NAMALWA (cell line): Measurements from ENCODE around the gene ABLIM2.

Source experiments
- DNase-seq: peaks from one replicate; pipeline ENCODE4 v3.0.0-alpha.2; 2015; ENCODE audit warnings: low spot score

Gene ABLIM2

DNA sequence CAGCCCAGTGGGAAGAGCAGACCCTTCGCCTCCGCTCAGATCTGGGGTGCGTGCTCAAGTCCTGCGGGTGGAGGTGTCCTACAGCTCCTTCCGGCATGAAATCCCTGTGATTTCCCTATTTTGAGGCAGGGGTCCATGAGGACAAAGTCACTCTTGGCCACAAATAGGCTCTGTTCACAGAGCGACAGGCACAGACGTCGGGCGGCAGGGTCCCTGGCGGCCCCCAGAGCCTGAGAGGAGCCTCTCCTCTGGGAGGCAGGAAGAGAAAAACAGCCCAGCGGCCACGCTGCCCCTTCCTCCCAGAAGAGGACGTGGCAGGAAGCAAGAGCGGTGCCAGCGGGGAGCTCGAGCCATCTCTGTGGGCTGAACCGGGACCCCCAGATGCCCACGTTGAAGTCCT is 38.7 kb downstream of the ABLIM2 start:
- DNase-seq: no peak

DNA sequence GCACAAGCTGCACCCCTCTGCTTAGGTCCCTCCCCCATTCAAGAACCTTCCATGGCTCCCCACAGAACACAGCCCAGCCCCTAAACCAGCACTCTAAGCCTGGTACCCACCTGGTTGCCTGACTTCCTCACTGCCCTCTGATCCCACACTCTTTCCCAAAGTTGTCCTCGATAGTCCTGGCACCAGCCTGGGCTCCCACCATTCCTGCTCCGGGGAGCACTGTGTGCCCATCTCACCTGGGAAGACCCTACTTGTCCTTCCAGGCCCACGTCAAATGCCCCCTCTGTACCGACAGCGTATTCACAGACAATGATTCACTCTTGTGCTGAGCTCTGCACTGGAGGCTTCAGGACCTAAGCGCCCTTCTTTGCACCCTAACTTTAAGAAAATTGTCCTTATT is 40.1 kb downstream of the ABLIM2 start:
- DNase-seq: no peak

DNA sequence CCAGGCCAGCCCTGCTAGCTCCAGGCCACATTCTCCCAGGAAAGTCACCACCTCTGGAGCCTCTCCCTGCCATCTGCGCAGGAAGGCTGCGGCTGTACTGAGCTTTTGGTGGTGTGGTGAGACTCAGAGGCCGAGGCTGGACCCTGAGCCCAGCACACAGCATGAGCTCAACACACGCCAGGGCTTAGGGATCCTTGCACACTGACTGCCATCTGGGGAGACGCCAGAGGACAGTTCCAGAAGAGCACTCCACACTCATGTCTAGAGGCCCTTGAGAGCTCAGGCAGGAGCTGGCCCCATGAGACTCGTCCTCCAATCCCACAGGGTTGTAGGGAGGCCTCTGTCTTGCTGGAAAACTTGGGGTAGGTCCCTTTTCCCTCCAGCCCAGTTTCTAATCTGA is 40.6 kb downstream of the ABLIM2 start:
- DNase-seq: no peak

- peak; percentile 98 for DNase-seq
Measured at GRCh38 chr4:8117278-8117682, 41.3 kb downstream of the ABLIM2 start.

- DNase-seq: no peak
Measured at GRCh38 chr4:8115916-8116315, 42.7 kb downstream of the ABLIM2 start.

DNA sequence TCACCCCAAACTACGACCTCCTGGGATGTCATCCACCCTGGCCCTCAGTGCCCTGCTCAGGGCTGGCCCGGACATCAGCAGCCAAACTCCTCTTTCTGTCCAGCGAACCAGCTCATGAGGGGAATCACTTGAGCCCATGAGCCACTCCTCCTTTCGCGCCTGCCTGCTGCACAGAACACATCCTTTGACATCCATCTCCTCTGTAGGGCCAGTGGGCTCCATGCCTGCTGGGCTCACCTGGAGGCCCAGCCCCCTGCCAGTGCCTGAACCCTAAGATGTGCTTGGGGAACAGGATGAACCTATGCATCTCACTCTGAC is 43.5 kb downstream of the ABLIM2 start:
- DNase-seq: no peak

- DNase-seq: no peak
Measured at GRCh38 chr4:8114456-8115202, 44.0 kb downstream of the ABLIM2 start.

DNA sequence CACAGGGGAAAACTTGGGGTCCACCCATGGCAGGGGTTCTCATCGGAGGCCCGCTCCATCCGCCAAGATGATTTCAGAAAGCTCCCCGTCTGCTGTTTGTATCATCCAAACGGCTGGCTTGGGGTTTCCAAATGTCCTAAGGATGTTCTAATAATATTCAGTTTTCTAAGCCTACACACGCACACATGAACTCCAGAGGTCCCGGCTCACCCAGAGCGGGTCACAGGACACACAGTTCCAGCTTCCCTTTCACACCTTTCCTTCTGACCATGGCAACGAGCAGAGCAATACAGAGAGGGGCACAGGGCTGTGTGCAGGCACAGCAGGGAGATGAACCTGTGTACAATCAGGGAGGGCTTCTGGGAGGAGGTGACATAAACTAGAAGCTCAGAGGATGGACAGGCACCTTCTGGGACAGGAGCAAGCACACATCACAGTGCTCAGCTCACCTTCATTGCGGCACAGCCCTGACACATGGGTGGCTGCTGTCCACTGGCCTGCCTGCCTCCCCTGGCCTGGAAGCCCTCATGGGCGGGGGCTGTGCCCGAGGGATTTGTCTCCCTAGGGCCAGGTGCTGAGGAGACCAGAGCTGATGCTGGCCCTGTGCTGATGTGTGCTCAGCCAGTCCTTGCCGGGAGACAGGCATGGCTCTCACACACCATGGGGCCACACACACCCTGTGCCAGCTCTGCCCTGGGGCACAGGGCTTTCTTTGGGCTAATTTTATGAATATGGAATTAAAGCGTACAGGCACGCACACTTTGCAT is 44.8 kb downstream of the ABLIM2 start:
- no peak for DNase-seq

DNA sequence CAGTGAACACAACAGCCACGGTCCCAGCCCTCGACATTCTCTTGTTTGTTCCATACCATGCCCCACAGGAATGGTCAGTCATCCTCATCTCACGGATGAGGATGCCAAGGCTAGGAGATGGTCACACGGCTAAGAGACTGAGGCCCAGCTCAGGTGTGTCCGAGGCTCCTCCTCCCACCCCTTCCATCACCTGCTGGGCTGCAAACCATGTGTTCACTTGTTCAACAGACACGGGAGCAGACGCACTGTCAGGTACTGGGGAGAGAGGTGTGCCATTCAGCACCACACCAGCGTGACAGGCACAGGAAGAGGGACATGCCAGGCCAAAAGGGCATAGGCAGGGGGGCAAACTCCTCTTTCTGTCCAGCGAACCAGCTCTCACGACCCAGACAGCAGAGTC is 45.9 kb downstream of the ABLIM2 start:
- no peak for DNase-seq

DNA sequence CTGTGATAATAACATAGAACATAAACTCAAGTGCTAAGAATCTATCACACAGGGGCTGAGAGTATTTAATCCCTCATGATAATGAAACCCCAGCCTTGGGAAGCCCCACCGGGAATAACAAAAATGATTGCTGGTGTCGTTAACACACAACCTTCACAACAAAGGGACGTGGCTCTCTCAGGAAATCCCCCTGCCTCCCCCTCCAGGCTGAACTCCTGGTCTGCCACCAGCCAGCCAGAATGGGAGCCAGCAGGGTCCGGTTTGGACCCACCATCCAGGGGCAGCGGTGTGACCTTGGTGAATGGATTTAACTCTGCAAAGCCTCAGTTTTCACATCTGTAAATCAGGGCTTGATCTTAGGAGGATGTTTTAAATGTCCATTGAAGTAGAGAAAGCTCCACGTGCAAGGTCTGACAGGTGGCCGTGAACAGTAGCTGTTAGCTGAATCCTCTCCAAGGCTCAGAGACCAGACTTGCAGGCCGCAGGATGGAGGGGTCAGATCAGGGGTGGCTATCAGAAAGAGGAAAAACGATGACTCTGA is 46.5 kb downstream of the ABLIM2 start:
- DNase-seq: no peak

DNA sequence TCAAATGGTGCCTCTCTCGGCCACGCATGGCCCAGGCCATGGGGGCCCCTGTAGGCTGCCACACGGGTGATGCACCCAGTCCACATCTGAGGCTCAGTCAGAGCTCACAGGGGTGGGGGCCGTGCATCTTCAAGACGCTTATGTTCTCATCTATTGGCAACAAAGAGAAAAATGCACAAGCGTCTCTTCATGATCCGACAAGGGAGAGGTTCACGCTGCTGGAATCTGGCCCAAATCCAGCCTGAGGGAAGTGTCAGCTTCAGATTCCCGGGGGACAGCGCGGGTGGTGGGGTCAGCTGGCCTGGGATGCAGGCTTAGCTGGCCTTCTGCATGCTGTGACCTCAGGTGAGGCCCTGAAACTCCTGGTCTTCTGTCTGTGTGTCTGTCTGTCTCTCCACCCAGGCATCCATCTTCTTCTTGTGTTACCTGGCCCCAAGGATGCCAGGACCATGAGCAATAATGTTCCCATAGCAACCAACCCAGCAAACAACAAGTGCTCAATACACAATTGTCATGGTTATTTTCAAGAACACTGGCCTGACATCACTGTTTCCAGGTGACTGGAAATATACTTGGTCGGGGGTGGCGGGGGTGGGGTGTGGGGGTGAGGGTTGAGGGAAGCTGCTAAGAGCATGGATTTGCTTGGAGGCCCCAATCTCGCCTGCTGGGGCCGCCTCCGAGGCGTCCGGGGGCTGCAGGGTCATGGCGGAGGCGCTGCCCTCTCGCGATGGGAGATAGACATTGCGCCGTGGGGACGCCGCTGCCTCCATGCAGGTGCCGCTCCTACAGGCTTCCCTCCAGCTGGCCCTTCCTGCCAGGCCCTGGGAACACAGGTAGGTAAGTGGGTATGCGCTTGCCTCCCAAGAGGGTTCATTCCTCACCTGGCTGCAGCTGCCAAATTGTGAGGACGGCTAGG is 48.3 kb downstream of the ABLIM2 start:
- DNase-seq: no peak

DNA sequence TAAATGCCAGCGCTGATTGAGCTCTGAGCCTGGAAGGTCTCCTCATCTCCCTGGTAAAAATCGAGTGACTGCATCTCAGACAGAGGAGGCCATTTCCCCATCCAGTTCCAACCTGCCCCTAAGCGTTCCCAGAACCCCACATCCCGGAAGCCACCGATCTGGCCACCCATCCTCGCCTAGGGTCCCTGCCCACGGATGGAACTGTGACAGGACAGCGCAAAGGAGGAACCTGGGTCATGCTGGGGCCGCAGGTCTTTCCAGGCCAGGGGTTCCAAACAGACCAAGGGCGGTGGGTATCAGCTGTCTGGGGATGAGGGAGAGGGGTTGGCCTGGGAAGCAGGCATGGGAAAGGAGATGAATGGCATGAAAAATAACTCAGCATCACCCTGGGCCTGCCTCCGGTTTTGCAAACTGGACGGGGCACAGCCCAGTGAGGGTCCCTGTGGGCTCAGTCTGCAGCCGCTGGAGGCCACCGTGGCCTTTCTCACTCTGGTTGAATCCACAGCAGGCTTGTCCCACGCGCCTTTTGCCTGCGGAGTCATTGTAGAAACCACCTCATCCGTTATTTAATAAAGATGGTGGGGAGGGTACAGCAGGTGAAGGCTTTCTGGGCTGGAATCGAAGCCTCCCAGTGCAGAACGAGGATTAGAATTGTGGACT is 49.1 kb downstream of the ABLIM2 start:
- DNase-seq: no peak

GRCh38 chr4:8108991-8109390 is 49.6 kb downstream of the ABLIM2 start:
- DNase-seq: no peak

DNA sequence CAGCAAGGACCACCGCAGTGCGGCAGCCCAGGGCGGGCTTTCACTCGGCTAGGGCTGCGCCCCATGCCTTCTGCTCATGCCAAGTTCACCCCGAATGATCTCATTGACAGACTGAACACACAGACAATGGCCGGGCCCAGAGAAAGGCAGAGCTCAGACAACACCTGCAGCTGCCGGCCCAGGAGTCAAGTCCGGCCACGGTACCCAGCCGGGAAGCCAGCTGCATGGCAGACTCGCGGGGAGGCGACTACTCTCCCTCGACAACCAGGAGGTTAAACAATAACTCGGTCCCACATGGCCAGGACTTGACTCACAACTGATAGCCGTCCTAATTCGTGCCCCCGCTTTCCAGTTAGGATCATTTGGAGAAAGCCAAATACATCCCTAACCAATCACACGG is 50.4 kb downstream of the ABLIM2 start:
- no peak for DNase-seq

GRCh38 chr4:8107146-8107657 is 51.4 kb downstream of the ABLIM2 start:
- no peak for DNase-seq

DNA sequence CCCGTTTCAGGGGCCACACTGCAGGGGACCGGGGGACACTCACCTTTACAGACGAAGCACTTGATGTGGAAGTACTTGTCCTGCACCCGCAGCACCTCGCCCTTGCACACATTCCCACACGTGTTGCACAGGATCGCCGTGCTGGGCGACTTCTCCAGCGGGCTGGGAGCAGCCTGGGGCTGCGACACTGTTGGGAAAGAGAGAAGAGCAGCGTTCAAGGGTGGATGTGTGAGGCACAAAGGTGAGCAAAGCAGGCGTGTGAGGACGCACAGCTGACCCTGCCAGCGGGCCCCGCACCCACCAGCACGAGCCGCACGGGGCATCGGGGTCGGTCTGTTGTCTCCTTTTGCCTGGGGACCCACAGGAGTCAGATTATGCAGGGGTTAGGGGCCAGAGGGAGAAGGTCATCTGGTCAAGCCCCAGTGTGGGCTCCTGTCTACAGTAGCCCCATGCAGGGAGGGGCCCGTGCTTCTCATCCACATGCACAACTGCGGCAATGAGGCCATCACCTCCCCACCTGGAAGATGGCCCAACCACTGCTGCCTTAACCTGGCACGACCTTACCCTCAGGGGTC is 52.1 kb downstream of the ABLIM2 start:
- DNase-seq: no peak

DNA sequence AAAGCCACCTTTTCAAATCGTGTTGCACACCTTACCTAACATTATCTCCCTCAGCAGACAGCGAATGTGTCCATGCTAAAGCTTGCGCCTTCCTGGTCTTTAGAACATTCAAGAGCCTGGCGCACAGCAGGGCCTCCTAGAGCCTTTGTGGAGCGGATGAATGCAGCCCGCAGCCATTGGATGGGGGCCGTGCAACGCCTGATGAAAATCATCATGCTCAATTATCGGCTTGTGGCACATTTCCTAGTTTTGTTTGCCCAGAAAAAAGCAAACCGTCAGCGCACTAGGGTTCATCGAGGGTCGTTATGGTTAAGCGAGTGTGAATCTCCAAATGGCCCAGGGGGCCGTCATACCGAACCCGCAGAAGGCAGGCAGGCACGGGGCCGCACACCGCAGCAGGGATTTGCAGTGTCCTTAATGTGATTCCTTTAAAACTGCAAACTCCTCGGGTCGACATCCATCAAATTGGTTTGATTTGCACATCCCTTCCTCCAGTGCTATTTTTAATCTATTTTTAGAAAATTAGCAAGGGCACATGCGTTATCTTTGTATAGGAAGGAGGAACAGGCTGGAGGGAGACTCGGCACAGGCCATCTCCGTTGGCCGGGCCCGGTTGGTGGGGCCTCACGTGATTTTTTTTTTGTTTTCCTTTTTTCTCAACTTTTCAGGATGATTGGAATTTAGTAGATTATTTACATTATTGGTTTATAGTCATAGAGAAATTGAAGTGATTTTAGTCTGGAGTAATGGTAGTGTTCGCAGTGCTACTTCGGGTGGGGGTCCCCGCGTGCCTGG is 53.1 kb downstream of the ABLIM2 start:
- DNase-seq: no peak

- no peak for DNase-seq
Measured at GRCh38 chr4:8104491-8105305, 53.9 kb downstream of the ABLIM2 start.
